GM12801 (cell line): ENCODE results near the gene PRR16.

ENCODE experiments used
- TF ChIP-seq, protein P1 (sequence below): IDR thresholded peaks from one replicate; pipeline ENCODE4 v1.5.1; 2011; ENCODE audit warnings: control low read depth; ENCODE audit not compliant: insufficient read length; ENCODE audit errors: extremely low read depth

The PRR16 gene

DNA sequence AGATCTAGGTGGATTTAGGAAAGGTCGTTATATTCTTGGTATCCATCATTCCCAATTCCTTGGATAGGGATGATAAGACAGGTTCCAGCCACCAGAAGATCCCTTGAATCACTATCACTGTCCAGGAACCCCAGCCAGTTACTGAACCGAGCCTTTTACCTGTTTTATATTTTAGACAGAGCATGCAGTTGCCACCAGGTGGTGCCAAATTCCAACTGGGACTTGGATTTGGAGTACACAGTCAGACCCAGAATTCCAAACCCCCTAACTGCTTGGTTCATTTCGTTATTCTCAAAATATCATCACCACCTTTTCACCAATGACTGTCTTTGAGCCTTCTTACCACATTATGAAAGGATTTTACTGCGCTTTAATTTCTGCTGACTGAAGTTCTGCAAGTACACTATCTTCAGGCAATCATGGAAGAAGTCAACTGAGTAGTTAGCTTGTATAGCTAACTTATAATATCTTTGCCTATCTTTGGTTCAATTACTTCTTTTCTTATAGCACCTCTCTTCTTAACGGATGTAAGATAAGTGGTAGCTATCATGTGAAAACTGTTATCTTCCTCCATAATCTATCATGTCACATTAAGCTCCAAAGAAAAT, 191.8 kb downstream of the PRR16 start:
- TF ChIP-seq, protein P1, sequence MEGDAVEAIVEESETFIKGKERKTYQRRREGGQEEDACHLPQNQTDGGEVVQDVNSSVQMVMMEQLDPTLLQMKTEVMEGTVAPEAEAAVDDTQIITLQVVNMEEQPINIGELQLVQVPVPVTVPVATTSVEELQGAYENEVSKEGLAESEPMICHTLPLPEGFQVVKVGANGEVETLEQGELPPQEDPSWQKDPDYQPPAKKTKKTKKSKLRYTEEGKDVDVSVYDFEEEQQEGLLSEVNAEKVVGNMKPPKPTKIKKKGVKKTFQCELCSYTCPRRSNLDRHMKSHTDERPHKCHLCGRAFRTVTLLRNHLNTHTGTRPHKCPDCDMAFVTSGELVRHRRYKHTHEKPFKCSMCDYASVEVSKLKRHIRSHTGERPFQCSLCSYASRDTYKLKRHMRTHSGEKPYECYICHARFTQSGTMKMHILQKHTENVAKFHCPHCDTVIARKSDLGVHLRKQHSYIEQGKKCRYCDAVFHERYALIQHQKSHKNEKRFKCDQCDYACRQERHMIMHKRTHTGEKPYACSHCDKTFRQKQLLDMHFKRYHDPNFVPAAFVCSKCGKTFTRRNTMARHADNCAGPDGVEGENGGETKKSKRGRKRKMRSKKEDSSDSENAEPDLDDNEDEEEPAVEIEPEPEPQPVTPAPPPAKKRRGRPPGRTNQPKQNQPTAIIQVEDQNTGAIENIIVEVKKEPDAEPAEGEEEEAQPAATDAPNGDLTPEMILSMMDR: no peak

DNA sequence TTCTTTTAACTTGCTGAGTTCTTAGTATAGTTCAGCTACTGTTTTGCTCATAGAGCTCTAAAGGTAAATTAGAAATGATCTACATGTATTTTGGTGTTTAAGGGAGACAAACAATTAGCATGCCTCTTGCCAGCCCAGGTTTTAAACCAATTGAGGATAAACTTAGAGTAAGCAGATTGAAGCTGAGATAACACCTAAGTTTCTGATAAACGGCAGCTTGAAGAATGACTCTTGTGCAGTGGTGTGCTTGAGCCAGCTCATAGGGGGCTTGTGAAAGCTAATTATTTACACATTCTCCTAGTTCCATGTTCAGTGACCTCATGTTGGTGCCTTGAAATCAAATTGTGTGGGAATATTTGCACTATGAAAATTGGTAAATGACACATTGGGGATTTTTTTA, 193.0 kb downstream of the PRR16 start:
- TF ChIP-seq, protein P1: no peak

DNA sequence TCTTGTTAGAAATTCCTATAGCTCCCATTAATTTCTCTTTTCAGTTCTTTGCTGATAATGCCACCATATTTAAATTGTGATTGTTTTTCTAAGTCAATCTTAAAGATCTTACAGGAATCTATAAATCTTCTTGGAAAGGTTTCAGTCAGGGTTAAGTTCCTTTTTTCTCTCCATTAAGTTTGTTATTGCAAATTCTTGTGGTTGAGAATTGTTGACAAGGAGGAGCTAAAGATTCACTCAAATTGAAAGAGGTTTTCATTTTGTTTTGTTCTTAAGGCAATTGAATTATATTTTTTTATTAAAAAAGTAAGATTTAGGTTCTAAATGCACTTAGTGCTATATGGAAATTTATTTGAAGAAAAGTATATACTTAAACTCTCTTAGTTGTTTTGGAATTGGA, 213.4 kb downstream of the PRR16 start:
- TF ChIP-seq, protein P1: no peak

DNA sequence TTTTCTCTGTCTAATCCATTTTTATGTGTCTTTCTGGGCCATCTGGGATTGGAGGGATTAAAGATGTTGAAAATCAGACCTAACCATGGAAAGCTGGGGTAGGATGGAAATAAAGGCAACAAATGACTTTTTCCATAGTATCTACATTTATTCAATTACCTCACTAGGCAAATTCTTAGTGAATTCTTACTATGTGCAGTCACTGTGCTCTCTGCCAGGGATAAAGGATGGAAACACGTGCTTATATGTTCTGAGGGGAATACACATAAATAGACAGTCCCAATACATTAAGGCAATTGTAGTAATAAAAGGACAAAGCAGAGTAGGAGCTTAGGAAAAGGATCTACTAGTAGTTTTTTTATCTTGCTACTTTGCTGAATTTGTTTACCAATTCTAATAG, 214.2 kb downstream of the PRR16 start:
- TF ChIP-seq, protein P1: no peak

DNA sequence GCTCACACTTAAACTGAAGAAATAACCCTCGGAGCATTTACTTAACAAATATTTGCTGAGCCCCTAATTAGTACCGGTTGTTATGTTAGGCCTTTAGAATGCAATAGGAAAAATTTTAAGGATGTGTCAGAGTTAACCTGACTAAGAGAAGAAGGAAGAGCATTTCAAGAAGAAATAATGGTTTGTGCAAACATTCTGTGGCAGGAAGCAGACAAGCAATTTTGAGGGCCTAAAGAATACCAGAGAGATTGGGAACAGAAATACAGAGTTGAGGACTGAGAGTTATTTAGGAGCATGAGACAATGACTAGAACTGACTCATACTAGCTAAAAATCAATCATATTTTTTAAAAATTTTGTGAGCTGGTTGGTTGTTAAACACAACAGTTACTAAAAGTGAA, 218.8 kb downstream of the PRR16 start:
- TF ChIP-seq, protein P1: no peak

DNA sequence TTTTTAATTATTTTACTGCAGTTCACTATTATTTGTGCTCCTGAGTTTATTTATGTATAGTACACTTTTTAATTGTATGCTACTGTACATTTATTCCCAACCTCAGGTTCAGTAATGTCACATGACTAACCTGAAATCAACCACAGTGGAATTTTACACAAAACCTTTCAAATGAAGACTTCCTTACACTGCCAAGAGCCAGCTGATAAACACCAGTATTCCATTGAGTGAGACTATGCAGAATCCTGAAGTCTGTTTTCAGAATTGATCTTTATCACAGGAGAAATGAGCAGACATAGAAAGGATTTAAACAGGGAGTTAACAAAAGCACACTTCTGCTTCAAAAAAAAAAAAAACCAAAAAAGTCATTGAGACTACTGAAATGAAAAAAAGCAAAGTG, 219.5 kb downstream of the PRR16 start:
- TF ChIP-seq, protein P1: no peak

DNA sequence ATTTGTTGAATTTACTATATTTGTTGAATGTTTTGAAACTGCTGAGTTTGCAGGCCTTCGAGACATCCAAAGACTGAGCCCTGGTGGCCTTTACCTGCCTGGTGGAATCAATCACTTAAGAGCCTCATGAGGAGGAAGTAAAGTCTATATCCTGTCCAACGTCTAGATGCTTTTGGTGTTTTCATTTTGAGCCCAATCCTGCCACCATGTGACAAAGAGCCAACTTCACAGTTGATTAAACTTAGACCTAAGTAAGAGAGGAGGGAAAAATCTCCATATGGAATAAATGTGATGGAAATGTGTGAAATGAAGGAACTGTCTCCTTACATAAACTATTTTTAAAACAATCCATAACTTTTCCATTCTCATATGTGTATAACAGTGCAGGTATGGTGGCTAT, 220.1 kb downstream of the PRR16 start:
- TF ChIP-seq, protein P1: no peak

DNA sequence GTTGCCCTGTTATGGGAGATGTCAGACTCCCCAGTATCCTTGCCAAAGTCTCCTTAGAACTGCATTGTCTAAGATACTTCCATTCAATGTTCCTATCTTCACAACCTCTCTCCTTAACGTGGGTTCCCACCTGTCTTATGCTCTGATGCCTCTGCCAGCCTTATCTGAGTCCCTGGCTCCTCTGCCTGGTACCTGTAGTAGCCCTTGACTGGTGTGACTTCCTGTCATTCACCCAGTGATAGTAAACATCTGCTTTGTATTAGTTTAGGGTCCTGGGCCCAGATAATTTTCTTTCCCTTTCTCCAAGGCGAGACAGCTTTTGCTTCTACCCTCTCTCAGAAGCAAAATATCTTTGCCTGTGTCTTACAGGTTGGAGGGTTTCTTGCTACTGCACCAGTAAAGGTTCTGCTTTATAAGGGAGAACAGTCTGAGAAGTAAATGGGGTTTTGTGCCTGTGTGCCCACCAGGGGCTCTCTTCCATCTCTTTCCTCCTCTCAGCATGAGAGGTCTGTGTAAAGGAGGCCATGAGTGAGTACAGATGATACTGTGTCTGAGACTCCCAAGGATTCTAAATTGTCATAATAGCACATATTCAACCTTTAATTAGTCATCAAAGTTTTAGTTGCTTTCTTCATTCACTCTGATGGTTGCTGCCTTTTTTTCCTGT, 220.8 kb downstream of the PRR16 start:
- TF ChIP-seq, protein P1: no peak
